HCT116 (cell line): ENCODE results near the gene NPAP1. TPM values are rescaled to one million over a fixed set of nuclear protein-coding genes. Genes with fewer than 3 reads are reported as not detected.

Experiments
- ATAC-seq: fragments of 200-7000 bp; cut with Tn5 transposase; 2 replicates; pipeline ENCODE4 v1.9.1; 2020; ENCODE audit warnings: mild to moderate bottlenecking, moderate library complexity
- BruUV-seq: library from RNA; stranded (reverse); fragments of 400-500 nt; replicated peaks from 2 replicates; lab custom pipeline; 2021; lab: Mats Ljungman, UMichigan
- CTCF ChIA-PET: fragments of 300-600 bp; sonication (Branson Sonifier 250); formaldehyde crosslinking; loops from one replicate; lab custom pipeline; 2021; ENCODE audit warnings: antibody characterized with exemption; lab: Charles Lee
- POLR2A ChIA-PET: fragments of 300-600, 350-600 bp; sonication (Branson Sonifier 250); formaldehyde crosslinking; loops from one replicate; lab custom pipeline; 2021; ENCODE audit warnings: antibody characterized with exemption; lab: Charles Lee
- RAD21 ChIA-PET, 2 experiments: fragments of 300-600 bp; sonication (Branson Sonifier 250); formaldehyde crosslinking; loops; one replicate each; lab custom pipeline; 2023; ENCODE audit warnings: low total read pairs in 2 of 2; ENCODE audit not compliant: uncharacterized antibody in 2 of 2, unreplicated experiment in 2 of 2, low non-redundant PET in 1 of 2; lab: Charles Lee
- DNase-seq: peaks from one replicate; pipeline ENCODE4 v3.0.0-alpha.2; 2010; ENCODE audit warnings: low read depth, low spot score
- H2AFZ ChIP-seq: fragments of 200-600 bp; shearing (Covaris generic), sonication (generic); 2 replicates; pipeline ENCODE4 v1.6.1; 2017; ENCODE audit warnings: low read depth, mixed run types, mixed read lengths, antibody characterized with exemption, low read length; ENCODE audit not compliant: poor library complexity, severe bottlenecking
- H3K27ac ChIP-seq: 2 replicates; pipeline ENCODE4 v1.5.1; 2012; ENCODE audit warnings: low read depth, low read length
- H3K27me3 ChIP-seq: fragments of 200-600 bp; sonication (generic); 2 replicates; pipeline ENCODE4 v1.6.1; 2016; ENCODE audit warnings: mixed run types, low read length, mixed read lengths; ENCODE audit not compliant: insufficient read depth
- H3K36me3 ChIP-seq, 2 experiments: fragments of 200-500 bp in 1 of 2; fragments of 200-600 bp in 1 of 2; sonication (Bioruptor generic) in 1 of 2; sonication (generic) in 1 of 2; 2 replicates each; pipeline versions ENCODE4 v1.5.1 to v1.6.1; 2014 to 2016; ENCODE audit warnings: low read length in 2 of 2, inconsistent platforms in 1 of 2, mixed read lengths in 1 of 2, mixed run types in 1 of 2; ENCODE audit not compliant: insufficient read depth in 2 of 2, control insufficient read depth in 1 of 2
- H3K4me1 ChIP-seq, 2 experiments: fragments of 200-600 bp in 1 of 2; sonication (generic) in 1 of 2; 2 replicates each; pipeline versions ENCODE4 v1.5.1 to v1.6.1; 2012 to 2017; ENCODE audit warnings: low read length in 2 of 2, inconsistent platforms in 1 of 2, mild to moderate bottlenecking in 1 of 2, mixed read lengths in 1 of 2, mixed run types in 1 of 2, moderate library complexity in 1 of 2; ENCODE audit not compliant: insufficient read depth in 2 of 2, control insufficient read depth in 1 of 2
- H3K4me2 ChIP-seq: fragments of 200-600 bp; sonication (generic); 2 replicates; pipeline ENCODE4 v1.6.1; 2017; ENCODE audit warnings: mixed run types, low read length, mixed read lengths
- H3K4me3 ChIP-seq, 2 experiments: fragments of 200-600 bp in 1 of 2; sonication (generic) in 1 of 2; replicated peaks in 1 of 2; 2 replicates each; pipeline ENCODE4 v1.5.1; 2011 to 2016; ENCODE audit warnings: low read length in 2 of 2, control low read depth in 1 of 2, low read depth in 1 of 2, mild to moderate bottlenecking in 1 of 2, mixed read lengths in 1 of 2, mixed run types in 1 of 2
- H3K79me2 ChIP-seq: fragments of 200-600 bp; sonication (generic); 2 replicates; pipeline ENCODE4 v1.6.1; 2017; ENCODE audit warnings: mild to moderate bottlenecking, mixed run types, low read length, moderate library complexity, mixed read lengths; ENCODE audit not compliant: insufficient read depth
- H3K9ac ChIP-seq: fragments of 200-600 bp; sonication (generic); 2 replicates; pipeline ENCODE4 v1.6.1; 2016; ENCODE audit warnings: low read length, mixed read lengths
- H3K9me2 ChIP-seq: fragments of 200-600 bp; sonication (generic), shearing (Covaris generic); 2 replicates; pipeline ENCODE4 v1.6.1; 2017; ENCODE audit warnings: mixed run types, mild to moderate bottlenecking, moderate library complexity; ENCODE audit not compliant: insufficient read depth
- H3K9me3 ChIP-seq, 2 experiments: fragments of 200-500 bp in 1 of 2; fragments of 200-600 bp in 1 of 2; sonication (Bioruptor generic) in 1 of 2; sonication (generic) in 1 of 2; 2 replicates each; pipeline ENCODE4 v1.6.1; 2014 to 2017; ENCODE audit warnings: low read length in 2 of 2, mixed read lengths in 2 of 2, inconsistent platforms in 1 of 2, low read depth in 1 of 2, mild to moderate bottlenecking in 1 of 2, mixed run types in 1 of 2, moderate library complexity in 1 of 2; ENCODE audit not compliant: control insufficient read depth in 1 of 2, insufficient read depth in 1 of 2
- H4K20me1 ChIP-seq: fragments of 200-600 bp; sonication (generic), shearing (Covaris generic); 2 replicates; pipeline ENCODE4 v1.6.1; 2017; ENCODE audit warnings: mixed run types, mild to moderate bottlenecking, moderate library complexity; ENCODE audit not compliant: insufficient read depth
- CBX3 ChIP-seq: IDR thresholded peaks from 2 replicates; pipeline ENCODE4 v1.6.1; 2012; ENCODE audit warnings: low read depth
- CEBPB ChIP-seq: IDR thresholded peaks from 2 replicates; pipeline ENCODE4 v1.6.1; 2012; ENCODE audit warnings: low read depth
- ELF1 ChIP-seq: IDR thresholded peaks from 2 replicates; pipeline ENCODE4 v1.6.1; 2012; ENCODE audit warnings: low read depth, borderline replicate concordance
- FOSL1 ChIP-seq: IDR thresholded peaks from 2 replicates; pipeline ENCODE4 v1.6.1; 2012; ENCODE audit warnings: low read depth
- JUND ChIP-seq: IDR thresholded peaks from 2 replicates; pipeline ENCODE4 v1.6.1; 2012
- RAD21 ChIP-seq: IDR thresholded peaks from 2 replicates; pipeline ENCODE4 v1.6.1; 2012; ENCODE audit warnings: low read depth, mild to moderate bottlenecking
- SP1 ChIP-seq: IDR thresholded peaks from 2 replicates; pipeline ENCODE4 v1.6.1; 2012; ENCODE audit warnings: low read depth
- ZFX ChIP-seq: fragments of 450-650 bp; IDR thresholded peaks from 2 replicates; pipeline ENCODE4 v1.6.1; 2017
- ZNF274 ChIP-seq: fragments of 200-500 bp; sonication (Bioruptor generic); IDR thresholded peaks from 2 replicates; pipeline ENCODE4 v1.6.1; 2014; ENCODE audit warnings: mild to moderate bottlenecking, low read depth, low read length, inconsistent platforms
- intact Hi-C: fragments of 100-400 bp; cut with micrococcal nuclease; formaldehyde crosslinking; loops from 2 replicates; pipeline ENCODE4 v1.10.0; 2022
- total RNA-seq: library from RNA; stranded (reverse); gene quantifications from one replicate; pipeline ENCODE4 v1.2.1, GENCODE V29; 2021; ENCODE audit not compliant: unreplicated experiment
- TF ChIP-seq, protein P1 (sequence below), 3 experiments: fragments of 200-600 bp in 1 of 3; sonication (generic) in 1 of 3; IDR thresholded peaks in 2 of 3; conservative IDR thresholded peaks in 1 of 3; 2 replicates each; pipeline ENCODE4 v1.5.1; 2012 to 2017; ENCODE audit warnings: low read depth in 2 of 3, low read length in 2 of 3, antibody characterized with exemption in 1 of 3, borderline replicate concordance in 1 of 3, control low read depth in 1 of 3, mild to moderate bottlenecking in 1 of 3, mixed read lengths in 1 of 3, mixed run types in 1 of 3, moderate library complexity in 1 of 3; ENCODE audit not compliant: insufficient read depth in 1 of 3
- TF ChIP-seq, protein P2 (sequence below): IDR thresholded peaks from 2 replicates; pipeline ENCODE4 v1.6.1; 2012
- TF ChIP-seq, protein P3 (sequence below): IDR thresholded peaks from 2 replicates; pipeline ENCODE4 v1.6.1; 2011; ENCODE audit warnings: mild to moderate bottlenecking, low read length, moderate library complexity; ENCODE audit not compliant: insufficient replicate concordance; ENCODE audit errors: extremely low read depth
- TF ChIP-seq, protein P4 (sequence below): IDR thresholded peaks from 2 replicates; pipeline ENCODE4 v1.6.1; 2012; ENCODE audit warnings: low read depth
- TF ChIP-seq, protein P5 (sequence below): IDR thresholded peaks from 2 replicates; pipeline ENCODE4 v1.6.1; 2012

Gene NPAP1
- total RNA-seq, 1 experiment from 2014 or later = not detected

DNA sequence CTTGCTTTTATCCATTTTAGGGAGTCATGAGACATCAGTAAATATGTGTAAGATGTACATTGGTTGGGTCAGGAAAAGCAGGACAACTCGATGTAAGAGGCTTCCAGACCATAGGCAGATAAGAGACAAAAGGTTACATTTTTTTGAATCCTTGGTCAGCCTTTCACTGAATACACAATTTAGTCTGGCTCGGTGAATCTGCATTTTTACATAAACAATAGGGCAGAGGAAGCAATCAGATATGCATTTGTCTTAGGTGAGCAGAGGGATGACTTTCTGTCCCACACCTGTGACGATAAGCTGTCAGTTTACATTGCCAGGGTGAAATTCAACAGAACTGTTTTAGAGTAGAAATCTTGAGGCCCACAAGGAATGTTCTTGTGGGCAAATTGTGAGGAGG is 20.6 kb downstream of the NPAP1 start:
- ChIA-PET RAD21 (no interaction called here), POLR2A (no interaction called here)

More for the DNA sequence above, 20.6 kb downstream of the NPAP1 start:
- CTCF ChIA-PET = no interaction called here
- BruUV-seq = no TSS peak
- H3K27me3 ChIP-seq = no peaks in the 10 kb centered on the region
- H2AFZ ChIP-seq = no peak overlapping the region
- H3K9me3 ChIP-seq = peaks cover 4 to 16% of the 10 kb centered on the region in 2 experiments; a peak in 2 of 4 replicates
- TF ChIP-seq, protein P1, sequence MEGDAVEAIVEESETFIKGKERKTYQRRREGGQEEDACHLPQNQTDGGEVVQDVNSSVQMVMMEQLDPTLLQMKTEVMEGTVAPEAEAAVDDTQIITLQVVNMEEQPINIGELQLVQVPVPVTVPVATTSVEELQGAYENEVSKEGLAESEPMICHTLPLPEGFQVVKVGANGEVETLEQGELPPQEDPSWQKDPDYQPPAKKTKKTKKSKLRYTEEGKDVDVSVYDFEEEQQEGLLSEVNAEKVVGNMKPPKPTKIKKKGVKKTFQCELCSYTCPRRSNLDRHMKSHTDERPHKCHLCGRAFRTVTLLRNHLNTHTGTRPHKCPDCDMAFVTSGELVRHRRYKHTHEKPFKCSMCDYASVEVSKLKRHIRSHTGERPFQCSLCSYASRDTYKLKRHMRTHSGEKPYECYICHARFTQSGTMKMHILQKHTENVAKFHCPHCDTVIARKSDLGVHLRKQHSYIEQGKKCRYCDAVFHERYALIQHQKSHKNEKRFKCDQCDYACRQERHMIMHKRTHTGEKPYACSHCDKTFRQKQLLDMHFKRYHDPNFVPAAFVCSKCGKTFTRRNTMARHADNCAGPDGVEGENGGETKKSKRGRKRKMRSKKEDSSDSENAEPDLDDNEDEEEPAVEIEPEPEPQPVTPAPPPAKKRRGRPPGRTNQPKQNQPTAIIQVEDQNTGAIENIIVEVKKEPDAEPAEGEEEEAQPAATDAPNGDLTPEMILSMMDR (IDR thresholded peaks at IDR 0.05 in 2 of 3, conservative IDR thresholded peaks at IDR 0.05 in 1 of 3; ENCODE audit: borderline replicate concordance in 1 of 3, insufficient read depth in 1 of 3, low read depth in 2 of 3, low read length in 2 of 3) = no peak
- no peak for TF ChIP-seq SP1
- no peak for TF ChIP-seq RAD21
- TF ChIP-seq ZNF274 = no peak
- TF ChIP-seq CEBPB = no peak
- TF ChIP-seq CBX3 = no peak
- no peak for TF ChIP-seq JUND
- TF ChIP-seq, protein P2, sequence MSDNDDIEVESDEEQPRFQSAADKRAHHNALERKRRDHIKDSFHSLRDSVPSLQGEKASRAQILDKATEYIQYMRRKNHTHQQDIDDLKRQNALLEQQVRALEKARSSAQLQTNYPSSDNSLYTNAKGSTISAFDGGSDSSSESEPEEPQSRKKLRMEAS = no peak
- TF ChIP-seq, protein P3, sequence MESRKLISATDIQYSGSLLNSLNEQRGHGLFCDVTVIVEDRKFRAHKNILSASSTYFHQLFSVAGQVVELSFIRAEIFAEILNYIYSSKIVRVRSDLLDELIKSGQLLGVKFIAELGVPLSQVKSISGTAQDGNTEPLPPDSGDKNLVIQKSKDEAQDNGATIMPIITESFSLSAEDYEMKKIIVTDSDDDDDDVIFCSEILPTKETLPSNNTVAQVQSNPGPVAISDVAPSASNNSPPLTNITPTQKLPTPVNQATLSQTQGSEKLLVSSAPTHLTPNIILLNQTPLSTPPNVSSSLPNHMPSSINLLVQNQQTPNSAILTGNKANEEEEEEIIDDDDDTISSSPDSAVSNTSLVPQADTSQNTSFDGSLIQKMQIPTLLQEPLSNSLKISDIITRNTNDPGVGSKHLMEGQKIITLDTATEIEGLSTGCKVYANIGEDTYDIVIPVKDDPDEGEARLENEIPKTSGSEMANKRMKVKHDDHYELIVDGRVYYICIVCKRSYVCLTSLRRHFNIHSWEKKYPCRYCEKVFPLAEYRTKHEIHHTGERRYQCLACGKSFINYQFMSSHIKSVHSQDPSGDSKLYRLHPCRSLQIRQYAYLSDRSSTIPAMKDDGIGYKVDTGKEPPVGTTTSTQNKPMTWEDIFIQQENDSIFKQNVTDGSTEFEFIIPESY = no peak
- no peak for TF ChIP-seq ELF1
- TF ChIP-seq, protein P4, sequence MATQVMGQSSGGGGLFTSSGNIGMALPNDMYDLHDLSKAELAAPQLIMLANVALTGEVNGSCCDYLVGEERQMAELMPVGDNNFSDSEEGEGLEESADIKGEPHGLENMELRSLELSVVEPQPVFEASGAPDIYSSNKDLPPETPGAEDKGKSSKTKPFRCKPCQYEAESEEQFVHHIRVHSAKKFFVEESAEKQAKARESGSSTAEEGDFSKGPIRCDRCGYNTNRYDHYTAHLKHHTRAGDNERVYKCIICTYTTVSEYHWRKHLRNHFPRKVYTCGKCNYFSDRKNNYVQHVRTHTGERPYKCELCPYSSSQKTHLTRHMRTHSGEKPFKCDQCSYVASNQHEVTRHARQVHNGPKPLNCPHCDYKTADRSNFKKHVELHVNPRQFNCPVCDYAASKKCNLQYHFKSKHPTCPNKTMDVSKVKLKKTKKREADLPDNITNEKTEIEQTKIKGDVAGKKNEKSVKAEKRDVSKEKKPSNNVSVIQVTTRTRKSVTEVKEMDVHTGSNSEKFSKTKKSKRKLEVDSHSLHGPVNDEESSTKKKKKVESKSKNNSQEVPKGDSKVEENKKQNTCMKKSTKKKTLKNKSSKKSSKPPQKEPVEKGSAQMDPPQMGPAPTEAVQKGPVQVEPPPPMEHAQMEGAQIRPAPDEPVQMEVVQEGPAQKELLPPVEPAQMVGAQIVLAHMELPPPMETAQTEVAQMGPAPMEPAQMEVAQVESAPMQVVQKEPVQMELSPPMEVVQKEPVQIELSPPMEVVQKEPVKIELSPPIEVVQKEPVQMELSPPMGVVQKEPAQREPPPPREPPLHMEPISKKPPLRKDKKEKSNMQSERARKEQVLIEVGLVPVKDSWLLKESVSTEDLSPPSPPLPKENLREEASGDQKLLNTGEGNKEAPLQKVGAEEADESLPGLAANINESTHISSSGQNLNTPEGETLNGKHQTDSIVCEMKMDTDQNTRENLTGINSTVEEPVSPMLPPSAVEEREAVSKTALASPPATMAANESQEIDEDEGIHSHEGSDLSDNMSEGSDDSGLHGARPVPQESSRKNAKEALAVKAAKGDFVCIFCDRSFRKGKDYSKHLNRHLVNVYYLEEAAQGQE = no peak
- TF ChIP-seq ZFX = no peak
- TF ChIP-seq, protein P5, sequence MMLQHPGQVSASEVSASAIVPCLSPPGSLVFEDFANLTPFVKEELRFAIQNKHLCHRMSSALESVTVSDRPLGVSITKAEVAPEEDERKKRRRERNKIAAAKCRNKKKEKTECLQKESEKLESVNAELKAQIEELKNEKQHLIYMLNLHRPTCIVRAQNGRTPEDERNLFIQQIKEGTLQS = no peak
- no peak for TF ChIP-seq FOSL1
- no peaks in the 10 kb centered on the region for H3K9me2 ChIP-seq
- DNase-seq = no peak
- no peak overlapping the region for H3K27ac ChIP-seq
- intact Hi-C loops = no loop called here
- no peak overlapping the region for H3K4me2 ChIP-seq
- H3K4me1 ChIP-seq = no peaks in the 10 kb centered on the region
- H3K4me3 ChIP-seq = no peak overlapping the region
- H3K79me2 ChIP-seq = no peaks in the 10 kb centered on the region
- no peaks in the 10 kb centered on the region for H4K20me1 ChIP-seq
- H3K36me3 ChIP-seq = no peaks in the 10 kb centered on the region
- no peak for ATAC-seq
- H3K9ac ChIP-seq = no peak overlapping the region
